DMS153 treated with DMSO at 0.1 percent for 48 hours (cell line): Measurements from ENCODE around the gene PVALB.
A peak's percentile ranks its signal among the peaks of the same experiment; 100 is the strongest.

Source experiments
- DNase-seq: peaks from one replicate; lab custom pipeline; 2025; ENCODE audit not compliant: unreplicated experiment; lab: John Stamatoyannopoulos, UW

Gene PVALB

DNA sequence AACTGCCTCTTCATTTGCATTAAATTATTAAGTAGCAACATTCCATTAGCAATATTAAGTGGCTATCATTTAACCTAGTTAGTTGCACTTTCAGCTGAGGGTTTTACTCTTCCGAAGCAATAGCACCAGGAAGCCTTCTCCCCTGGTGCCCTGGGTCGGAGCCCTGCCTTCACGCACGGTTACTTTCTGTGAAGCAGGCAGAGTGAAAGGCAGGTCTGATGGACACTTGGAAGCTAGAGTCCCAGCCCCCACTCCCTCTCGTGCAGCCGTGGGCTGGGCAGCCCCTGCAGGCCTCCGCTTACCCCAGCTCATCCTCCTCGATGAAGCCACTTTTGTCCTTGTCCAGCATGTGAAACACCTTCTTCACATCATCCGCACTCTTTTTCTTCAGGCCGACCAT lies 2.0 kb downstream of the PVALB start:
- no peak for DNase-seq

GRCh38 chr22:36811094-36811800 lies 5.6 kb downstream of the PVALB start:
- DNase-seq, result no peak

DNA sequence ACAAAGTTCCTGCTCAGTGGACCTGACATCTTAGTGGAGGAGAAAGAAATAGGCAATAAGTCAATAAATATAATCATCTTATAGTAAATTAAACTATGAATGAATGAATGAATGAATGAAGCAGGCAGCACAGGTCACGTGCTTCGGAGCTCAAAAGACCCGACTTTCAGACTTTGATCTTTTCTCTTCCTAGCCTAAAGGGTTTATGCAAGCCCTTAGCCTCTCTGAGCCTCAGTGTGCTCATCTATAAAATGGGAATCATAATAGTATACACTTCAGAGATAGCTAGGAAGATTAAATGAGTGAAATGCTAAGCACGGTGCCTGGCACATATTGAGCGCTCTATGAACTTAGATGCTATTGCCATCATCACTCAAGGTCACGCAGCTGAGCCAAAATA lies 7.5 kb downstream of the PVALB start:
- no peak for DNase-seq

DNA sequence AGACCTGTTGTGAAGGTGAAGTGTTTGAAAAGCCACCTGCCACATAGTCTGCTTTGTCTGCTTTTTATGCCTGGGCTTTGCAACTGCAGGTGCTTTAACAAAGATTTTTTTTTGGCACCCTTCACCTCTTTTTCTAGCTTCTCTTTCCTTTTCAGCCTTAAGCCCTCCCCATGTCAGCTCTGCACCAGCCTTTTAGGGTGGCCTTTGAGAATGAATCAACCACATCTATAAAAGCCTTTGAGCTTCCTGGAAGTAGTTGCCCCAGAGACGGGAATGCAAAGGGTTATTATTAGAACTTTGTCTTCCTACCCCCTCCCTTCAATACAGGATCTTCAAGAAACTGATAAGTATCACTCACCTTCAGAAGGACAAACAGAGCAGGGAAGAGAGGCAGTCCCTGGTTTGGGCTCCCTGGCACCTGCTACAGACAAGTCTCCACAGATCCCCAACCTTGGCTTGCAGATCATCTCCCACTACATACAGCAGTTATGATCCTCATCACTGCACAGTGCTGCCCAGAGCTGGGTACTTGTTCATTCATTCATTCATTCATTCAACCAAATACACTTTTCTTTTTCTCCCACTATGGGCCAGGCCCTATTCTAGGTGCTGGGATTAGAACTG lies 8.0 kb downstream of the PVALB start:
- DNase-seq, result peak; percentile 80

DNA sequence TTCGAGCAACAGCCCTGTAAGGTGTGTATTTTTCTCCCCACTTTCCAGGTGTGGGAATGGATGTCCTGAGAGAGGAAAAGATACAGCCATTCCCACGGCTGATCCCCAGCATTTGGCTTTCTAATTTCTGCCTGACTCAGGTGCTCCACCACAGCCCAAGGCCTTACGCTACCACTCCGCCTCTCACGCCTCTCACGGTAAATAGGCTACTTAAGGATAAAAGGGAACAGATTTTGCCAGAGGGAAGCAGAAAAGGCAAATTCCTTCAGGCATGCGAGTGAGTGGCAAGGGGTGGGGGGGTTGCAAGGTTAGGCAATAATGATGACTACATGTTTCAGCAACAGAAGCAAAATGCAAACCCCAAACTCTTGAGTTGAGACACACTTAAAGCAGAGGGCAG lies 9.2 kb downstream of the PVALB start:
- no peak for DNase-seq

GRCh38 chr22:36806835-36807234 lies 10.0 kb downstream of the PVALB start:
- DNase-seq, result no peak

GRCh38 chr22:36803358-36803757 lies 13.5 kb downstream of the PVALB start:
- DNase-seq, result no peak

DNA sequence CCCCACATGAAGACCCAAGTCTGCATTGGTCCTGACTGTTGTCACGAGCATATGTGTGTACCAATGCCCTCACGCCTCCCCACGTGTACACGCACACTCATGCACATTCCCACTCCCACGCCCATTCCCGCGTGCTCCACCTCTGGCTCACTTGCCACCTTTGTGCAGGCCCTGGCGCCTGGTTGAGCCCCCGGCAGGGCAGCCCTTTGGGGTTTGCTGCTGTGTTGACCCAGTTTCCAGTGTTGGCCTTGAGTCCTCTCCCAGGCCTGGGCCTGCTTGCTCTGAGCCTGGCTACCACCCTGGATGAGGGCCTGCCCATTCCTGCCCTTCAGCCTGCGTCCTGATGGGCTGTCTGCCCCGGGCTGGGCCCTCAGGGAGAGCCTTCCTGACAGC lies 18.2 kb downstream of the PVALB start:
- no peak for DNase-seq

DNA sequence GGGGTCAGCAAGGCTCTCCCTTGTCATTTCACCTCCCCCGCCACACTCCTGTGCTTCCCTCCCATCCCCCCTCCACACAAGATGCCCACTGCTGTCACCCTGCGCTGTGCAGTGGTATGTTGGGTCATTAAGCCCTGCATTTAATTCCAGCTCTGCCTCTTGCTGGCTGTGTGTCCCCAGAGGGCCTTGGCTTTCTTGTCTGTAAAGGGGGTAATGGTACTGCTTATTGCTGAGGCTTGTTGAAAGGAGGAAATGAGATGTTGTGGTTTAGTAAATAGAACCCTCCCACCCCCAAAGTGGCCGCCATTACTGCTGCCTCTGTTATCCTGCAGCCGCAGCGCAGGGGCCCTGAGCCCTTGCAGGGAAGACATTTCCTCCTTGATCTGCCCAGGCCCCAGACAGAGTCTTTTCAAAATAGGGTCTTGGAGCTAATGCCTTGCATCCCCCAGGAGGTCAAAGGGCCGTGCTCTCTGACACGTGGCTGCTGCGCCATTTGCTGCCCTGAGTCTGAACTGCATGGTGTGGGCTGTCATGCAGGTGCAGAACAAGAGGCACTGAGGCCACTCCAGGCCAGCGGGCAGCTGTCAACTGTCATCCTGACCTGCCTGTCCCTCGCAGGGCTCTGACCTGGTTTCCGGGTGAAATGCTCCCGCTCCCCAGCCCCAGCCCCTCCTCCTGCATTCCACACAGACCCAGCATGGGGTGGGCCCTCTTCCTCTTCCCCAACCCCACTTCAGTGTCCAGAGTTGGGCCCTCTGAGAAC lies 18.7 kb downstream of the PVALB start:
- no peak for DNase-seq

- no peak for DNase-seq
Measured at GRCh38 chr22:36797374-36797773, 19.5 kb downstream of the PVALB start.

- DNase-seq, result no peak
Measured at GRCh38 chr22:36796552-36797175, 20.2 kb downstream of the PVALB start.

GRCh38 chr22:36795633-36796032 lies 21.2 kb downstream of the PVALB start:
- no peak for DNase-seq

- no peak for DNase-seq
Measured at GRCh38 chr22:36790648-36791047, 26.2 kb downstream of the PVALB start.

- DNase-seq, result no peak
Measured at GRCh38 chr22:36787204-36787988, 29.4 kb downstream of the PVALB start.

DNA sequence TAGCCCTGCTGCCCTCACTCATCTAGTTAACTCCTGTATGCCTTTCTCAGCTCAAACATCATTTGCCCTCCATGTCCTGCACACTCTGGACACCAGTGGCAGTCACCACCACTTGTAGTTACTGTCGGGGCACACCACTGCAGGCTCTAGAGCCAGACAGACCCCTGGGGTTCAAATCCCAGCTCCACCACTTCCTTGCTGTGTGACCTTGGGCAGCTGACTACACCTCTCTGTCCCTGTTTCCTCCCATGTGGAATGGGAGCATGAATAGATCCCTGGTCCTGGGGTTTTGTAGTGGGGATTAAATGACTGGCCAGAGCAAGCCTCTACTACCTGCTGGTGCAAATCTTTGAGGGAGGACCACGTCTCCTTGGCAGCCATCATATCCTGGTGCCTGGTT lies 33.1 kb downstream of the PVALB start:
- no peak for DNase-seq

DNA sequence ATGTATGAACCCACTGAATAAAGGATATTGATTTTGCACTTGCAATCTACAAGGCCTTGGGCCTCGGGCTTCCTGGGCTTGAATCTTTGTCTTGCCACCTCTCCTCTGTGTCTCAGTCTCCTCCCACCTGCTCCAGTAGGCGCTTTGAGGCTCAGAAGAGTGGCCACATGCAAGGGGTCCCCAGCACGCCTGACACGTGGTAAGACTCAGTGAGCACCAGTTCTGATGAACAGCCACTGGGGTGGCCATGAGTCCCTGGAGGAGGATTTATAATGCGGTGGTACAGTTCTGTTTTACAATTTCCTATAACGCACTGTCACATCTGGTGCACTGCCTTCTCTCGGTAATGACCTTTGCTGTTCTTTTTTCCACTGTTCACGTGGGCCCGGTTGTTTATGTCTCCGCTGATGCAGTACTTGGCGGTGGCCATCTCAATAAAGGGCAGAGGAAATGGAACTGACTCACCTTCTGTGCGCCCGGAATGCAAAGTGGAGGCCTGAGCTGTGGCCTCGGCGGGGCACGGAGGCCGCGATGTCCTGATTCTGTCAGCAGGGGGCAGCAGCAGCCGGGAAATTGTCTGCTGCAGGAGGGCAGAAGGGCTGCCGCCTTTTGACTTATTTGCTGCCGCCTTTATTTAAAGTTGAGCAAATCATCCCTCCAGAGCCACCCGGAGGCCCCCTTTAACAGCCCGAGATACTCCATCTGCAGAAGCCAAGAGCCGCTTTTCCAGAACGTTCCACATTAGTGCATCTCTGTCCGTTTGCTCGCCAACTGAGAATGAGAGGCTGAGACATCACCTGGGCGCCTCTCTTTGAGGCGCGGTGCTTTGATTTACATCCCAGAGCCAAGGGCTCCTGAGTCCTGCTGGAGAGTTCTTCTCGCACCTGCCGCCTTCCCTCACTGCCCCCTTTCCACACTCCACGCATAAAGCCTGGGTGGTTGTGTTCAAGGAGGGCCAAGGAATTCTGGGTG lies 34.9 kb downstream of the PVALB start:
- DNase-seq, result peak; percentile 74

DNA sequence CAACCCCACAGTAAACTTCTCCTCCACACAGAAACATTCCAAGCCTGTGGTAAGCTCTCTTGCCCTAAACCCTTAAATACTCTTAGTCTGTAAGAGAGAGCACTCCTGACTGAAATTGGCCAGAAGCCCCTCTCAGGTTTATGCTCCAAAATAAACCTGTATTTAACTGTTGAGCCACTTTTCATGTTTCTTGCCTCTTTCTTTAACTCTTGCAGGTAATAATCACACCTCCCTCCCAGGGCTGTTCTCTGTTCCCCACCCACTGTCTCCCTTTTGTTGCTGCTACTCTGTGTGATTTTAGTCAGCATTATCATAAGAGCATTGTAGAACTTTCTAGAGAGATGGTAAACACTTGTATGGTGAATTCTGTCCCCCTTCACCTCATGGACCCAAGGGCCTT lies 38.8 kb downstream of the PVALB start:
- DNase-seq, result no peak

- DNase-seq, result no peak
Measured at GRCh38 chr22:36776722-36777121, 40.1 kb downstream of the PVALB start.

DNA sequence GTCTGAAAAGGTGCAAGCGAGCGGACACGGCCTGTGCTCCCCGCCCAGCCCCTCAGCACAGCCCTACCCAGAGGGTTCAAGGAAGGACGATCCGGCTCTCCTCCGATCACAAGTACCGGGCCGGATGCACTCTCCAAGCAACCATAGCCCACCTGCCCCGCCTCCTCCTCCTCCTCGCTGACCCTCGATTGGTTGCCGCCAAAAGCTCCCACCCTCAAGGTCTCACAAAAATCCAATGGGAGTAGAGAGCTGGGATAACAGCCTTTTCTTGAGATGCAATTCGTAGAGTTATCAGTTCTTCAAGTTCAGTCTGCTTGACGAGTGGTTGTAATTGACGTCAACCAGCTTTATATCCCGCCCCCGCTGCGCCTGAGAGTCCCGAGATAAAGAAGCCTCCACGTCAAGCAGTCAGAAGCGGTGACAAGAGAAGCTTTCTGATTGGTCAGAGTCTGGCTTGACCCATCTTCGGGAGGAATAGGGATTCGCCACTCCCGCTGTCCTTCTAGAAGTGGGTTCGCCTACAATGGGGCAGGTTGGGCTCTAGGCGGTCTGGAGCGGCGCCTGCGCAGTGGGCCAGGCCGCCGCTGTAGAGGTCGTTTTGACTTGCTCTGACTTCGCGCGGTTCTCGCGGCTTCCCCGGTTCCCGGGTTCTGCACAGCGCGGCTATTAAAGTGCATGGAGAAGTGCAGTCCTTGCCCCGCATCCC lies 40.7 kb downstream of the PVALB start, which contains the start of gene IFT27:
Gene IFT27 (minus strand): TSS at position 156 of the 706 bp plus-strand sequence. CDS start 412 bp downstream, outside the sequence.
- peak; percentile 99 for DNase-seq
